Activated T-helper 1 cell treated with anti-CD3 and anti-CD28 coated beads, Interleukin-2, amount 50 U/mL, for 16 hours (primary cell): Measurements from ENCODE around the gene ZNF283.
"Not testable (repeated sequence)": the region's sequence is repeated elsewhere in the genome, so short reads cannot be mapped to it uniquely, and the experiment has no call there.

Experiments used
- DNase-seq, 2 donors: peaks; one replicate each; pipeline ENCODE4 v3.0.0-alpha.2; 2020; ENCODE audit warnings: low read depth in 1 of 2, low spot score in 1 of 2

The ZNF283 gene

GRCh38 chr19:43799502-43800142 is 27.5 kb upstream of the ZNF283 start:
- no peak for DNase-seq

DNA sequence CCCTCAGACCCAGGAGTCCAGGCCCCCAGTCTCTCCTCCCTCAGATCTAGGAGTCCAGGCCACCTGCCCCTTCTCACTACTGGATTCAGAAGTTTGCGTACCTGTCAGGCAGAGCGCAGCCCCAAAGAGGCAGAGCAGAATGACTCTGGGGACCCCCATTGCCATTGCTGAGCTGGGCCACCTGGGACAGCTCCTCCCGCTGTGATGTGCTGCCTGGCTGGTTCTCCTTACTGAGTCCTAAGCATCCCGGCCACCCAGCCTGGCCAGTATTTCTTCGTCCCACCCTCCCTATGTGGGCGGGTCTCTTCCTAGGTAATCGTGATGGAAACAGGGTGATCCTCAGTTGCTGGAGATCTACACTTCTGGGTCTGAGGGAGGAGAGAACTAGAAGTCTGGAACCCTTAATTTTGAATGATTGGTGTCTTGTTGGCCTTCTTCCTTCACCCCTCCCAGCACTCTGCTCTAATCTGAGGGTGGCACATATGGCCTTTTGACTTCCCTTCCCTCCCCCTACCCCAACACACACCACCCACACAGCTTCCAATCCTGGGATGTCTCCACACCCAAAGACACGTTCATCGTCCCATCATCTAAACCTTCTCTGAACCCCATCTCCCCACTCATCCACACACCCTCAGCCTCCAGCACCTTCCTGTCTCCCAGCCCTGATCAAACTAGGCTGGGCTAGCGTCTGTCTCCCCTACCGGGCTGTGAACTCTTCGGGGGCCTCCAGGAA is 24.7 kb upstream of the ZNF283 start, which contains the start of gene LYPD5:
Gene LYPD5 (minus strand): TSS at position 232 of the 736 bp plus-strand sequence. CDS start 67 bp downstream, at position 165.
- no peak for DNase-seq

DNA sequence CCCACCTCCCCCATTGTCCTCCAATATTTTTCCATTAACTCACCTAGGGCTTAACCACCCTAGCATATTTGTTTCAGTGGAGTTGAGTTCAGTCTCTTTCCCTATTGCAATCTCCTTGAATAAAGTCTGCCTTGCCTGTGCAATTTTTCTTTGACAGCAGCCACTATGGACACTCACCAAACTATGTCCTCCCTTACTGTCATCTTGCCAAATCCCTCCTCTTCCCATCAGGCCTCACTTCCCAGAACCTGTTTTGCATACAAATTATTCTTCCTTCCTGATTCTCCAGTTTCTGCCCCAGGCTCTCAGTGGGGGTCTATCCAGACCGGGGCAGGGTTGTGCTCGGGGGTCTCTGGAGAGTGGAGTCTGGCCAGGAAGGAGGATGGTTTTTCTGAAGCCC is 22.7 kb upstream of the ZNF283 start:
- DNase-seq: no peak

- DNase-seq: not testable (repeated sequence)
These were observed 20.7 kb upstream of the ZNF283 start for GRCh38 chr19:43806401-43806800.

GRCh38 chr19:43806848-43807247 is 20.3 kb upstream of the ZNF283 start:
- no peak for DNase-seq

- no peak for DNase-seq
These were observed 19.5 kb upstream of the ZNF283 start for GRCh38 chr19:43807651-43808050.

- DNase-seq: no peak
These were observed 17.1 kb upstream of the ZNF283 start for GRCh38 chr19:43809762-43810696.

GRCh38 chr19:43811837-43812236 is 15.3 kb upstream of the ZNF283 start:
- DNase-seq: no peak

DNA sequence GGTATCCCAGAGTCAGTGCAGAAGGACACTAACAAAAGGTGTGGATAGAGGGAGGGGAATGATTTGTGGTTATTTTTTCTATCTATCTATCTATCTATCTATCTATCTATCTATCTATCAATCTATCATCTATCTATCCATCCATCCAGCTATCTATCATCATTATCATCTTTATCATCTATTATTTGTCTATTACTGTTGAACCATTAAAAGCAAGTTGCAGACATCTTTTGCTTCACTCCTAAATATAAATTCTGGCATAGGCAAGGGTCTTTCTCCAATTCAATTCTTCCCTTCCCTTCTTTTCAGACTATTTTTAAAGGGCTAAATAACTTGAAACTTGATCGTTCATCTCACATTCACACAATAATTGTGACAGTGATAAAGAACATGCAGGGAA is 14.9 kb upstream of the ZNF283 start:
- no peak for DNase-seq

GRCh38 chr19:43812688-43813087 is 14.4 kb upstream of the ZNF283 start:
- no peak for DNase-seq

GRCh38 chr19:43814663-43815352 is 12.3 kb upstream of the ZNF283 start:
- no peak for DNase-seq

GRCh38 chr19:43817454-43817853 is 9.7 kb upstream of the ZNF283 start:
- not testable (repeated sequence) for DNase-seq

GRCh38 chr19:43818500-43818899 is 8.6 kb upstream of the ZNF283 start:
- DNase-seq: no peak

DNA sequence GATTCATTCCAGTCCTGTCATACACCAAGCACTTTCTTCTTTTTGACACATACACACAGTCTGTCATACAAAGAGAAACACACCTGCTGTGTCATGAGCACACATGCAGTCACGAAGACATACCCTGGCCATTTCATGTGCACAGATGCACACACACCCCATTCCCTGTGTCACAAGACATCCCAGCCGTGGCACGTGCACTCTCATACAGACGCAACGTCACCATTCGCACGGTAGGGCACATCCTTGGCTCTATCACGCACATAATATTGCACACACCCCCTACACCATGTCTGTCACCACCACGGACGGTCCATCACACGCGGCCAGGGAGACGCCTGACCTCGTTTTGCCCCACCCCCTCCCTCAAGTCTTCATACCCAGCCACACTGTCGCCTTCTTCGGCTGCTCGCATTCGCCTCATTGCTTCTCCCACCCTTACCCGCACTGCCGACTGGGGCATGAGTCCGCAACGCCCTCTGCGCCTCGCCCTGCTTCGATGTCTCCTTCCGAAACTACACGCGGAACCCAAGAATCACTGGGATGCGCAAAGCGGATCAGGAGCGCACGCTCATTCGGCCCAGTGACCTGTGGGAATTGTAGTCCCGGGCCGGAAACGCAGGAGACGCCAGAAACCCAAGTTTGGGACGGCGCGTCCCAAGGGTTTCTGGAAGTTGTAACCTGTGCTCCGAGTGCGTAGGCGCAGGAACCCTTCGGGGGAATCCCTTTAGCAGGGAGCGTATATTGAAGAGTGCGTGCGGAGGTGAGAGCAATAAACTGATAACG is 6.8 kb upstream of the ZNF283 start:
- DNase-seq: no peak

DNA sequence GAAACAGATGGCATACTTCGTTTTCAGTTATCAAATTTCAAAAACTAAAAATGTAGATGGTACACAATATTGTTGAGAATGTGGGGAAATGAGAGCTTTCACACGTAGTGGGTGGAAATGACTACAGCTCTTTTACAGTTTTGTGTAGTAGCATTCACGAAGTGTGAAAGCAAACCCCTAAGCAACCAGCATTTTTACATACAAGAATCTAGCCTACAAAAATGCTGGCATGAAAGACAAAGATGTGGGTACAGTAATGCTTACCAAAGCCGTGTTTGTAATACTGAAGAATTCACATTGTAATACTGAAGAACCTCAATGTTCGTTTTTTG is 6.3 kb upstream of the ZNF283 start:
- DNase-seq: no peak

- DNase-seq: not testable (repeated sequence)
These were observed 3.3 kb upstream of the ZNF283 start for GRCh38 chr19:43823856-43824255.

GRCh38 chr19:43824572-43824971 is 2.5 kb upstream of the ZNF283 start:
- DNase-seq: not testable (repeated sequence)

DNA sequence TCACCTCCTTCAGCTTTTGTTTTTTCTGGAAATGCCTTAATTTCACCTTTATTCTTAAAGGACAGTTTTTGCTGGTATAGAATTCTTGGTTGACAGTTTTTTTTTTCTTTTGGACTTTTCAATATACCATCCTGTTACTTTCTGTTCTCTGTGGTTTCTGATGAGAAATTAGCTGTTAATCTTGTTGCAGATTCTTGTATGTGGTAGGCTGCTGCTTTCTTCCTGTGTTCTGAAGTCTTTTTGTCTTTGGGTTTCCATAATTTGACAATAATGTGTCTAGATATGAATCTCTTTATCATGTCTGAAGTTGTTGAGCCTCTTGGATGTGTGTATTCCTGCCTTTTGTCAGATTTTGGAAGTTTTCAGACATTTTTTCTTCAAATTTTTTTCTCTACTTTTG is 12.0 kb downstream of the ZNF283 start:
- no peak for DNase-seq

- DNase-seq: no peak
These were observed 14.9 kb downstream of the ZNF283 start for GRCh38 chr19:43842007-43842406.

GRCh38 chr19:43847246-43847645 is 20.1 kb downstream of the ZNF283 start:
- no peak for DNase-seq
